Activated T-cell treated with anti-CD3 and anti-CD28 coated beads for 24 hours (primary cell): ENCODE measurements around the gene HMGCS1.
"Not testable (repeated sequence)": the region's sequence is repeated elsewhere in the genome, so short reads cannot be mapped to it uniquely, and the experiment has no call there.

Source experiments
- DNase-seq: peaks from one replicate; pipeline ENCODE4 v3.0.0-alpha.2; 2020; ENCODE audit warnings: low read depth

Gene HMGCS1

DNA sequence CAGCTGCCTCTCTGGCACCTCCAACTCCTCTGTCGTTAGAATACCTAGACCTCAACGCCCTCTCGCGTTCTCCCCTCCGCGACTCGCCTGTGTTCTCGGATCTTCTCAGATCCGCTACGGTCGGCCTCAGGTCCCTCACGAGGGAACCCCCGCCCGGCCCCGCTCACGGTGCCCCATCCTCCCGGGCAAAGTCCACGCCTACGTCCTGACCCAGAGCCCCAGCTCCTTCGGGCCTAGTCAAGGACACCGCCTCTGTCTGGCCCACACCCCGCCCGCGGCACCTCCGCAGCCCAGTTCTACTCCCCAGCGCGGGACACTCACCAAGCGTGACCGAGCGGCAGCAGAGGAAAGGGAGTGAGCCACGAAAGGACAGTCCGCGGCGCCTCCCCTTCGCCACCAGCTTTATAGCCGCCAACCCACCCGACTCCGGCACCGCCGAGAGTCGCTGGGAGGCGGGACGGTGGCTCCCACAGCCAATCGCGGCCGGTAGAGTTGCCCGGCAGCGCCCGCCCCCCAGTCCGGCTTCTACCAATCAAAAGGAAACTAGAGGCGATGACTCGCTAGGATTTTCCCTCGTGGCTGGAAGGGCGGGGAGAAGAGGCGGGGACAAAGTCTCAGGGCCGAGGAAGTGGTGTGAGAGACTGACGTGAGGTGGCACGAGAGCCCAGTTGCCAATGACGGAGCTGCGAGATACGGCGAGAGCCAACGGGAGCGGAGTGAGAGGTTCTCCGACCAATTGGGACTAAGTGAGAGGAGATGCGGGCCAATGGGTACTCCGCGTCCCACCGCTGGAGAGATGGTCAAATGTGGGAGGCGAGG is at the start of gene HMGCS1:
TSS of gene HMGCS1 (minus strand) at position 378 of the 819 bp plus-strand sequence. CDS start 14,447 bp downstream, outside the sequence.
- peak; percentile 98 for DNase-seq

DNA sequence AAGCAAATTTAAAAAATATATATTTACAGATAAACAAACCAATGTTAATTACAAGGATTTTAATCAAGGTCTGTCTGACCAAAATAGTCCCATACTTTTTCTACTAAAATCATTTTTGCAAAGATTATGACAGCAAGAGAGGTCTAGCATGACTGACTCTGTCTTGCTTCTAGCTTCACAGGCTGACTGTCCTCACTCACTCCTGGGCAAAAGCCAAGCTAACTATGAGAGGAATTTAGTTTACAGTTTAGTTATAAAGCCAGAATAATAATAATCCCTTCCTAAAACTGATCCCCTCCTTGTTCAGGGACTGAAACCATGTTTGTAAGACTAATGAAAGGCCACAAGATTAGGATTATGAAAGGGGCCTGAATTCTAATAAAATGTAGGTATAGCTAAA is 45.5 kb upstream of the HMGCS1 start:
- DNase-seq = no peak

DNA sequence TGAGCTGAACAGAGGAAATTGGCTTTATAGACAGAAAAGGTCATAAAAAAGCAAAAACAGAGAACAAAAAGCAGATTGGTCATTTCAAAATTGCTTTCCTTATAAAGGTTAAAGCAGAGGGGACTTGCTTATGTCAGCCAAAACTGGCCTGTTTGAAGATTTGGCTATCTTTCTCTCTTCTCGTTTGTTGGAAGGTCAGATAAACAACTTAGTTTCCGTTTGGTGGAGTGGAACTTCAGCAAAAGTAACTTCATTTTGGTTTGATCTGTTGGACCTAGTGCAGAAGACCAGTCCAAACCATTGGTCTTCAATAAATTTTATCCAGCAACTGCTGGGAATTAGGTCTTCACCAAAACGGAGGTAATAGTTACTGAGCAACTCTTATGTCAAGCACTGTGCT is 45.1 kb upstream of the HMGCS1 start:
- DNase-seq = no peak

DNA sequence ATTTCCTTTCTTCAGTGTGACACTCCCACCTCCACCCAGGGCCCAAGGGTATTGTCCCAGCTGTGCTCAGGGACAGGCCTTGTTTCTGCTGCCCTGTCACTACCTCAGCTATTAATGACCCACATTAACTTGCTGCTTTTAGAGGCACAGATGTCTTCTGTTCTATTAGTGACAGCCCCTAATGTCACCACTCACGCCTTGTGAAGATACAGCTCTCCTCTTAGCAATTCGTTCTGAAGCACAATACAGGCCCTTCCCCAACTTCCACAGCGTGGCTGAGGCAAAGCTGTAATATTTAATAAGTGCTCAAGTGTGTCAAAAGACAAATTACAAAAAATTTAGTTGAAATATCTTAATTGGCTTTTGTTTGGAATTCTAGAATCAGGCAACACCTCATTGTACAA is 44.7 kb upstream of the HMGCS1 start:
- DNase-seq = no peak

DNA sequence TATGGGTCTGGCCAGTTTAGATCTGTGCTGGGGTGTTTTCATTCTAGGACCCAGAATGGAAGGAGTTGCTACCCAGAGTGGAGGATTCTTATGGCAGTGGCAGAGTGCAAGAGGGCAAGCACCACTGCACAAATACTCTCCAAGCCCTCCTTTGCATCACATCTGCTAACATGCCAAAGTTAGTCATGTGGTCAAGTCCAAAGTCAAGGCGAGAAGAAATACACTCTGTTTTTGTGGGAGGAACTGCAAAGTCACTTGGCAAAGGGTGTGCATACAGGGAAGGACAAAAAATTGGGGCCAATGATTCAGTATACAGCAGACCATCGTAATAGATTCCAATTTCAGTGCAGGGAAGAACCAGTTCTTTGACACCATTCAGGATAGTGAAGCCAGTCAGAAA is 43.9 kb upstream of the HMGCS1 start:
- DNase-seq = no peak

DNA sequence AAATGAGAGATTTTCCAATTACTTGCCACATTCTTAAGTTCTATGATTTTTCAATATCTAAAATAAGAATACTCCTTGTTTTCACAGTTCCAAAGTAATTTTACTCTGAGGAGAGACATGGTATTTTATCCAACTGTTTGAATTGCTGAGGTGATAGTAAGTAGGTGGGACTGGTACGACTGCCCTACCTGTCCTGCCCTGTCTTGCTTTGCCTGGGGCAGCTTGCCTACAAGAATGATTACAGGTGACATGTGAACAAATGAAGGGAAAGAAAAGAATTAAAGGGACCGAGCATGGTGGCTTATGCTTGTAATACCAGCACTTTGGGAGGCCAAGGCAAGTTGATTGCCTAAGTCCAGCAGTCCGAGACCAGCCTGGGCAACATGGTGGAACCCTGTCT is 41.6 kb upstream of the HMGCS1 start:
- DNase-seq = no peak

DNA sequence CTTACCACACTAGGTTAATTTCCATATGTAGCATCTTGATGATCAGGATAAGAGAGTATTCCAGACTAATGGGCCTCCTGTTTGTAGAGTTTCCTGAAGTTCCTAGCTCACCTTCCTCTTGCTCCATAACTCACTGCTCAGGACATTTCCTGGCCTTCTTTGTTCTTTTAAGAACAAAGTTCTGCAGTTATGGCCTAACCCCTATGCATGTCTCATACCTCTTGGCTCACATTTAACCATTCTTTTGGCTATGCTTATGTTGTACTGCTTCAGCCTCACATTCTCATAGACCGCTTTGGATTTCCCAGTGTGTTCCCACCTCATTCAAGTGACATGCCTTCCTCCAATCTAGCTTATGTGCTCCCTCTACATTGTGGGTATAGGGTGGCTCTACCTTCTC is 40.5 kb upstream of the HMGCS1 start:
- DNase-seq = no peak

DNA sequence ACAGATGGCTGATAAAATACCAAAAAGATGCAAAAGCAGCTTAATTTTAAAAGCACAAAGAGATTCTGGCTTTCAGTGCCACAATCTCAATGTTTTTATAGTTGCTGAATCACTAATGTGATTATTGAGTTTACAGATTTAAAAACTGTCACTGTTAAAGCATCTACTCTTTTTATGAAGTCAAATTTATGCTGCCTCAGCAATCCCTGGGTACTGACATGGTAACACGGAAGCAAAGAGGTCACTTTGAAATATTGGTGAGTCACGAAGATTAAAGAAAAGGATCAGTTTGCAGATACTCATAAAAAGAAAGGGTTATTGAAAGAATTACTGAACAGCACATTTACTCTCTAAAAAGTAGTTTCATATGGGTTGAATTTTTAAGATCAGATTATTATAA is 39.7 kb upstream of the HMGCS1 start:
- DNase-seq = no peak

DNA sequence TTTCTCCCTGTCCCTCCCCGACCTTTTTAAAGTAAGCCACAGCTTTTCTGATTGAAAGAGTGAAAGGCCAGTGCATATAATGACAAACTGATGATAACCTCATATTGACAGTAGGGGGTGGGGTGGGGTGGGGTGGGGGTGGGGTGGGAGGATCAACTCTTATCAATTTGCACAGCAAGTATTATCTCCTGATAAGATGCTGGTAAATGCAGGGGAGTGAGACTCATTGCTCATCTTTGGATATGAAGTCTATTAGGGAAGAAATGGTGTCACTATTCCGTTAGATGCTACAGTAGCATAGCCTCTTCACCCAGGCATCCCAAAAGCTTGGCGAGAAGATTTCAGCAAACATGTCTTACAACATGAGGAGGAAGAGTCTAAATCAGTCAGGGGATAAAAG is 38.9 kb upstream of the HMGCS1 start:
- DNase-seq = no peak

DNA sequence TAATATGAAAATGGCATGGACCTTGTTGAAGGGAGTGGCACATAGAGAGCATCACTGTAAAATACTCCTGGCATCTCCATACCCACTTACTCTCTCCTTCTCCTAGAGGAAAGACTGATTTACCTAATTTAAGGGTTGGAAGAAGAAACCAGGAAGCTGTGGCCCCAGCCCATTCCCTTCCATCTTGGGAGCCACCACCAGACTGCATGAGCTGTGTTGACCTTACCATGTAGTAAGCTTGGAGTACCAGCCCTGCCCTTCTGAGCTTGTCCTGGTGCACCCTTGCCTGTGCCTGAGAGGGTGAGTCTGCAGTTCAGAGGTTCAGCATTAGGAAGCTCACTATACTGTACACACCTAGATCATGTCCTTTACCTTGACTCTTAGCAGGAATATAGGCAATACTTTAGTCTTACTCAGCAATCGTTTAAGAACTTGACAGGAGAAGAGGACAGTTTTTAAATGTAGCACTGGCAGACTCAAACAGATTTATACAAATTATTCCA is 35.7 kb upstream of the HMGCS1 start:
- DNase-seq = no peak

DNA sequence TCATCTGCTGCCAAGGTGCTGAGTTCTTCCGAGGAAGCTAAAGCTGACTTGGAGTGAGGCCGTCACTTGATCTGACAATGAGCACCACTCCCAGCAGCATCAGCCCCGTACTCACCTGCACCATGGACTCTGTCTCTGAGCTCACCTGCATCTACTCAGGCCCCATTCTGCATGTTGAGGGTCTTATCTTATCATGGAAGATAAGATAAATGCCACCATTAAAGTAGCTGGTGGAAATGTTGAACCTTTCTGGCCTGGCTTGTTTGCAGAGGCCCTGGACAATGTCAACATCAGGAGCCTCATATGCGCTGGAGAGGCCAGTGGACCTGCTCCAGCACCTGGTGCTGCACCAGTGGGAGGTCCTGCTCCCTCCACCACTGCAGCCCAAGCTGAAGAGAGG is 35.0 kb upstream of the HMGCS1 start:
- no peak for DNase-seq

DNA sequence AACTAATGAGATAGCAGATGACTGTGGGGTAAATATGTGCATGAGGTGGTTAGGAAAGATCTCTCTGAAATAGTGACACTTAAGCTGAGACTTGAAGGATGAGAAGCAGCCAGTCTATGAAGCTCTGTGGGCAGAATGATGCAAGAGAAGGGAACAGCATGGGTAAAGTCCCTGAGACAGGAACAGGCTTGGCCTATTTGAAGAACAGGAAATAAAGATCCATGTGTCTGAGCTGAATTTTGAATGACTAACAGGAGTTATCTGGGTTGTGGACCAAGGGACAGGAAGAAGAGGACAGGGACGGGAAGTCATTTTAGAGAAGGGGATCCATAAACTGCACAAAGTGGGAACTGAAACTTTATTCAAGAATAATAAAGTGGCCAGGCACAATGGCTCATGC is 25.6 kb upstream of the HMGCS1 start:
- DNase-seq = no peak

DNA sequence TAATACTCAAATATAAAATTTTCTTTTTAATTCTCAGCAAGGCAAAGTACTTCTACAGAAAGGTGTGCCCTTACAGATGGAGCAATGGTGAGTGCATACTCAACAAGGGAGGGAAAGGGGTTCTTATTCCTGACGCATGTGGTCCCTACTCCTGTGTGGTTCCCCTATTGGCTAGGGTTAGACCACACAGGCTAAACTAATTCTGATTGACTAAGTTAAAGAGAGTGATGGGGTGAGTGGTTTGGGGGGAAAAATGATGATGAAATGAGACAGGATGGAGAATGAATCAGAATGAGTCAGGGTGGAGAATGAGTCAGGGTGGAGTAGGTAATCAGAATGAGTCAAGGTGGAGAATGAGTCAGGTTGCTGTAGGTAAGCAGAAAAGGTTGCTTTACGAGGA is 22.9 kb upstream of the HMGCS1 start:
- DNase-seq = no peak

DNA sequence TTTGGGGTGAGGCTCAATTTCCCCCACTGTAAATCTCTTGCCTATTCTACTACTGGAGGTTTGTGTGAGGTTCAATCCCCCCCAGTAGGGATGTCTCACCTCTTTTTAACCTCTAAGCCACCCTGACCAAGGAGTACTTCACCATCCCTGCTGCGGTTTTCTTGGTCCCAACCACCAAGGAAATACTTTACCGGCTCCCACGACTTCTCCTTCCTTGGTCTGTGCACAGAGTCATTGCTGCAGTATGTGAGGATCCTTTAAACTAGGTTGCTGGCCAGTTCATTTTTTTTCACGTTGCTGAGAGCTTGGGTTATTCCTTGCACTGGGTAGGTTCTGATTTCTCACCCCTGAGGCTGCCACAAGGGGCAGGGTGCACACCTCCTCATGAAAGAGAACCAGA is 22.5 kb upstream of the HMGCS1 start:
- DNase-seq = no peak

DNA sequence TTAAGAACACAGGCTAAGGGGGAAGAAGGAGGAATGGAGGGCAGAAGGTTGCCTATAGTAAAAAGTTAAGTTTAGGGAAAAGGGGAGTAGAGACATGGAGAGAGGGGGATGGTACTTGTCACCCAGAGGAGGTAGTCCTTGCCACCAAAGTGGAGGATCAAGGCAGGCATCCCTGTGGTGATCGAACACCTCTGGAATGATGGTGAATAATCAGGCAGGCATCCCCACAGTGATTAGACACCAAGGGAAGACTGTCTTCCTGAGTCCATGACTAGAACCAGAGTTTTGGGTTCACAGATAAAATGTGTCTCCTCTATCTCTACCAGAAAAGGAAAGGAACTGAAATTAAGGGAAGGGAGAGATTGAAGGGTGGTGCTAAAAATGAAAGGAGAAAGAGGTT is 19.2 kb upstream of the HMGCS1 start:
- no peak for DNase-seq

DNA sequence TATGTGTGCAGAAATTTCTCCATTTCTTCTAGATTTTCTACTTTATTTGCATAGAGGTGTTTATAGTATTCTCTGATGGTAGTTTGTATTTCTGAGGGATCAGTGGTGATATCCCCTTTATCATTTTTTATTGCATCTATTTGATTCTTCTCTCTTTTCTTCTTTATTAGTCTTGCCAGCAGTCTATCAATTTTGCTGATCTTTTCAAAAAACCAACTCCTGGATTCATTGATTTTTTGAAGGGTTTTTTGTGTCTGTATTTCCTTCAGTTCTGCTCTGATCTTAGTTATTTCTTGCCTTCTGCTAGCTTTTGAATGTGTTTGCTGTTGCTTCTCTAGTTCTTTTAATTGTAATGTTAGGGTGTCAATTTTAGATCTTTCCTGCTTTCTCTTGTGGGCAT is 12.4 kb upstream of the HMGCS1 start:
- not testable (repeated sequence) for DNase-seq

DNA sequence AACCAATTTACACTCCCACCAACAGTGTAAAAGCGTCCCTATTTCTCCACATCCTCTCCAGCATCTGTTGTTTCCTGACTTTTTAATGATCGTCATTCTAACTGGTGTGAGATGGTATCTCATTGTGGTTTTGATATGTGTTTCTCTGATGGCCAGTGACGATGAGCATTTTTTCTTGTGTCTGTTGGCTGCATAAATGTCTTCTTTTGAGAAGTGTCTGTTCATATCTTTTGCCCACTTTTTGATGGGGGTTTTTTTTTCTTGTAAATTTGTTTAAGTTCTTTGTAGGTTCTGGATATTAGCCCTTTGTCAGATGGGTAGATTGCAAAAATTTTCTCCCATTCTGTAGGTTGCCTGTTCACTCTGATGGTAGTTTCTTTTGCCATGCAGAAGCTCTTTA is 10.3 kb upstream of the HMGCS1 start:
- DNase-seq = not testable (repeated sequence)

DNA sequence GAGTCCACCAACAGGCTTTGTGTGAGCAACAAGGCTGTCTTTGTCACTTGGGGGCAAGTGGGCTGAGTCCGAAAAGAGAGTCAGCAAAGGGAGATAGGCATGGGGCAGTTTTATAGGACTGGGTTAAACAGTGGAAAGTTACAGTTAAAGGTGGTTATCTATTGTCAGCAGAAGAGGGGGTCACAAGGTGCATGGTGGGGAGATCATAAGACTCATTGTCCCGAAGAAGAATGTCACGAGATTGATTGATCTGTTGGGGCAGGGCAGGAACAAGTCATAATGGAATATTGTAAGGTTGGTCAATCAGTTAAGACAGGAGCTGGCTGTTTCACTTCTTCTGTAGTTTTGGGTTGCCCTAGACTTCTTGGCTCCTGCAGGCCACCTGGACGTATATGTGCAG is 7.6 kb upstream of the HMGCS1 start:
- DNase-seq = no peak

DNA sequence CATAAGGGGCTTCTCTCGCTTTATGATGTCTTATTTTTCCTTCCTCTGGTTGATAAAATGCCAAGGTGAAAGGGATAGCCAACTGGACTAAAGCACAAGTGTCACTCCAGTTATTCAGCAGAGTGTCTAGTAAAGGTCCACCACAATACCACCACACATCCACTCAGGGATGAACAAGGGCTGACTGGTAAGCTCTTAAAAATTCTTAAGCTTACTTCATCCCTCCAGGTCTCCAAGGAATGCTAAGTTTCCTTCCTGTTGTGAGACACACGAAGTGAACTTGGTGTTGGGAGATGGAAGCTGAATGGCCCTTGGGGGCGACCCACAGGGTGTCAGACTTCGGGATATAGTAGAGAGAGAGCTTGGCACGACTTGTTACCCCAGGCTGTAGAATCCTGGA is 3.2 kb upstream of the HMGCS1 start:
- DNase-seq = no peak

DNA sequence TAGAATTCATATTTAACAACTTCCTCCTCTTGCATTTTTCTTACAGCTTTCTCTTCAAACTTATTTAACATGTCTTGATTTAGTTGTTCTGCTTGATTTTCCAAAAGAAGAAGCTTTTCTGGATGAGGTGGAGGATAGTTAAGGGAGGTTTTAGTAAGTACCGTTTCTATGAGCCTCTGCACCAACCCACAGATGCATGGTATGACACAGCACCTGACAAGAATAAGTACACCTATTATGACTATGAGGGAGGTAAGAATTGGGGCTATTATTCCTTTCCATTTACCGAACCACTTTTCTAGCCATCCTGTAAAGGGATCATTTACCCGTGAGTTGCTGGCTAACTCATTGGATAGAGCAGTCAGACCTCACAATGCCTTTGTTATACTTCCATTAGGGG is 2.5 kb upstream of the HMGCS1 start:
- no peak for DNase-seq

DNA sequence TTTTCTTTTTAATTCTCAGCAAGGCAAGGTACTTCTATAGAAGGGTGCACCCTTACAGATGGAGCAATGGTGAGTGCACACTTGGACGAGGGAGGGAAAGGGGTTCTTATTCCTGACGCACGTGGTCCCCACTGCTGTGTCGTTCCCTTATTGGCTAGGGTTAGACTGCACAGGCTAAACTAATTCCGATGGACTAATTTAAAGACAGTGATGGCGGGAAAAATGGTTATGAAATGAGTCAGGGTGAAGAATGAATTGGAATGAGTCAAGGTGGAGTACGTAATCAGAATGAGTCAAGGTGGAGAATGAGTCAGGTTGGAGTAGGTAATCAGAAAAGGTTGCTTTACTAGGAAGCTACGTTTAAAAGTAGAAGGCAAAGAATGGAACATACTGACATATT is 2.1 kb upstream of the HMGCS1 start:
- peak; percentile 31 for DNase-seq

DNA sequence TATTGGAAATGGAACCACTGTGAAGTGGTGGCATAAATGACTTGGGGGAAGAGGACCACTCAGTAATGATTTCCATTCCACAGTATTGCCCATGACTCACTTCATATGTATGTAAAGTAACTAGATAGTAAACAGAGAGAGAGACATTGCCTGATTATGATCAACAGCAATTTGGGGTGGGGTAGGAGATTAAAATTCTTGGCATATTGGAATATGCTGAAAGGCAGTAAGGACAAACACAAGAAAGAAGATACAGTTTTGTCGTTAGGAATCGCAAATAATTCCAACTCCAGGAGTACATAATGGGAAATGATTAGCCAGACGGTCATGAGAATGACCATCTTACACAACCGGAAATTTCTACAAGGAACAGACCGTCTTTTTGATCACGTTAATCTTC is 1.5 kb upstream of the HMGCS1 start:
- no peak for DNase-seq

DNA sequence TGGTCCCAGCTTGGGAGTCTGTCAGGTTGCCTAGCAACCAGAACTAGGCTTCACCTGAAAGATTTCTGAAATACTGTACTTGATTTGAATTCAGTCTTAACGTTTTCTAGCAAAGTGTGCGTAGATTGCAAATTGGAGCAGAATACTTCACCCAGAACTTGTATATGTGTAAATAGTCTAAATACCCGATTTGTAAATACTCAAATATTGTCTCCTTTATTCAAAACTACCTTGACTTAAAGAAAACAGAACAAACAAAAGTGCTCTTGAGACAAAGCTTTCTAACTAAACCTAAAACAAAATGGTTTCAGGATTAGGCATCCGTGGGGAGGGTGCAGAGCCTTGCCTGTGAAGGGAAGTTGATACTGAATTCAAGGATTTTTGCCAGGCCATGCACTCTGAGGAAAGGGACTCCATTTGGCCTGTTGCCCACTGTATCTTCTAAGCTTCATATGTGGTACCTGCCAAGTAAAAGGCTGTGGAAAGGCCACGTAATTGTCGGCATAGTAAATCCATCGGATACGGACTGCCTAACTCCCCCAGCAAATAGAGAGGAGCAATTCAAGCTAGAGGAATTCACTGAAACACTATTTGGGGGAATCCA is 744 bp upstream of the HMGCS1 start:
- DNase-seq = no peak

DNA sequence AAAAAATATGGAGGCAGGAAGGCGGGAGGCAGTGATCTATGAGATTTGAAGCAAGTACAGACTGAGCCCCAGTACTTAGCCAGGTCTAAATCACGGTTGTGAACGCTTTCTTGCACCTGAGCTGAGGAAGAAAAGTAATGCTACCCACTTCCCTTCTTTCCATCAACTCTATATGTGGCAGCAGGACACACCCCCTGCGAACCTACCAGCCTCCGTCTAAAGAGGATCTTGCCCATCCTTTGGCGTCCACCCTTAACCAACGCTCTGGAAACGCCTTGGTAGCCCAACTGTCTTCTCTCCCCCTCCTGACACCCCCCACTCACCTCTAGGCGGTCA is 545 bp downstream of the HMGCS1 start:
- no peak for DNase-seq
